ENCODE results near the gene THAP12. TPM values are rescaled to one million over a fixed set of nuclear protein-coding genes. Genes with fewer than 3 reads are reported as not detected.

THAP12 gene
- total and polyA plus RNA-seq, 10 of the 15 experiments (the other 5 are each of a cell fraction or from before 2014, with no cell fraction given) = 12.6 to 45.6 (median 22.3) TPM

DNA sequence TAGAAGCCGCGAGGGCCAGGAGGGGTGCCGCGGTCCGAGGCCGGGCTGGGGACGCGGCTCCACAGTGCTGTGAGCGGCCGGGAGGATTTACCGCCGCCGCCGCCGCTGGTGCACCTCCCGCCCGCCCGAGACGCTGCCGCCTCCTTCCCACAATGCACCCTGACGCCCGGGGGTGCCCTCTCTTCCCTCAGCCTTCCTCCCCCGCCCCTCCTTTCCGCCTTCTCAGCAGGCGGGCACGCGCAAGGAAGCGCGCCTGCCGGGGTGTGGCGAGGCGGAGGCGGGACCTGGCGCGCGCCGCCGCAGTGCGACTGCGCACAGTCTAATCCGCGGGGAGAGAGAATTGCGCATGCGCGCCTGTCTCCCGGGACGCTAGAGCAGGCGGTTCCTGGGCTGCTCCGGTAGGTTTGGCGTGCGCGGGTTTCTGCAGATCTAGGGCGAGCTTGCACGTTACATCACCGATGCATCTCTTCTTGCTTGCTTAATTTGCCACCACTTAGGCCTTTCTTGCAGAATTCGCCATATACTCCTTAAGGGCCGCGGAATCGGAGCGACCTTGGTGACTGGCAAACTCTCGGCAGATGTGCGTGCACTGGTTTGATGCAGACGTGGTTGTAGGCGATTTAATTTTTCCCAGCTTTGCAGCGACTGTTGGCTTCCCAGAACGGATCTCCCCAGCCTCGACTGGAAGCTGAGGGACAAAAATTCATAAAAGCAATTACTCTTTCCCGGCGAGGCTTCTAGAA lies at the start of gene THAP12, which contains the start of gene GVQW3 (continued):
- TF ChIP-seq HDGF (IDR thresholded peaks at IDR 0.05) (peak; percentile 51; the same call in 1 of the 2 replicates), NBN (IDR thresholded peaks at IDR 0.05) (peak; percentile 58; the same call in 1 of the 2 replicates), FOXK2 (IDR thresholded peaks at IDR 0.05) (no peak), CBFB (IDR thresholded peaks at IDR 0.05; ENCODE audit: low read depth) (peak; percentile 20; the same call in 1 of the 2 replicates), ZZZ3 (IDR thresholded peaks at IDR 0.05; ENCODE audit: control insufficient read depth, insufficient read length, low read depth) (no peak), BMI1 (IDR thresholded peaks at IDR 0.05; ENCODE audit: borderline replicate concordance) (no peak), MYB (IDR thresholded peaks at IDR 0.05; ENCODE audit: borderline replicate concordance, low read depth, low read length) (no peak), SP1 (IDR thresholded peaks at IDR 0.05; ENCODE audit: low read depth, low read length) (no peak), WRNIP1 (IDR thresholded peaks at IDR 0.05; ENCODE audit: borderline replicate concordance, low read depth, low read length) (no peak), ZNF622 (IDR thresholded peaks at IDR 0.05) (no peak)
- TF ChIP-seq, protein P1, sequence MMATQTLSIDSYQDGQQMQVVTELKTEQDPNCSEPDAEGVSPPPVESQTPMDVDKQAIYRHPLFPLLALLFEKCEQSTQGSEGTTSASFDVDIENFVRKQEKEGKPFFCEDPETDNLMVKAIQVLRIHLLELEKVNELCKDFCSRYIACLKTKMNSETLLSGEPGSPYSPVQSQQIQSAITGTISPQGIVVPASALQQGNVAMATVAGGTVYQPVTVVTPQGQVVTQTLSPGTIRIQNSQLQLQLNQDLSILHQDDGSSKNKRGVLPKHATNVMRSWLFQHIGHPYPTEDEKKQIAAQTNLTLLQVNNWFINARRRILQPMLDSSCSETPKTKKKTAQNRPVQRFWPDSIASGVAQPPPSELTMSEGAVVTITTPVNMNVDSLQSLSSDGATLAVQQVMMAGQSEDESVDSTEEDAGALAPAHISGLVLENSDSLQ (IDR thresholded peaks at IDR 0.05) = 0 out of 2 replicates have a peak, but pooled peaks have one; percentile 13
- TF ChIP-seq, protein P2, sequence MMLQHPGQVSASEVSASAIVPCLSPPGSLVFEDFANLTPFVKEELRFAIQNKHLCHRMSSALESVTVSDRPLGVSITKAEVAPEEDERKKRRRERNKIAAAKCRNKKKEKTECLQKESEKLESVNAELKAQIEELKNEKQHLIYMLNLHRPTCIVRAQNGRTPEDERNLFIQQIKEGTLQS (IDR thresholded peaks at IDR 0.05; ENCODE audit: borderline replicate concordance, extremely low read depth, low read depth, low read length) = no peak
- TF ChIP-seq, protein P3, sequence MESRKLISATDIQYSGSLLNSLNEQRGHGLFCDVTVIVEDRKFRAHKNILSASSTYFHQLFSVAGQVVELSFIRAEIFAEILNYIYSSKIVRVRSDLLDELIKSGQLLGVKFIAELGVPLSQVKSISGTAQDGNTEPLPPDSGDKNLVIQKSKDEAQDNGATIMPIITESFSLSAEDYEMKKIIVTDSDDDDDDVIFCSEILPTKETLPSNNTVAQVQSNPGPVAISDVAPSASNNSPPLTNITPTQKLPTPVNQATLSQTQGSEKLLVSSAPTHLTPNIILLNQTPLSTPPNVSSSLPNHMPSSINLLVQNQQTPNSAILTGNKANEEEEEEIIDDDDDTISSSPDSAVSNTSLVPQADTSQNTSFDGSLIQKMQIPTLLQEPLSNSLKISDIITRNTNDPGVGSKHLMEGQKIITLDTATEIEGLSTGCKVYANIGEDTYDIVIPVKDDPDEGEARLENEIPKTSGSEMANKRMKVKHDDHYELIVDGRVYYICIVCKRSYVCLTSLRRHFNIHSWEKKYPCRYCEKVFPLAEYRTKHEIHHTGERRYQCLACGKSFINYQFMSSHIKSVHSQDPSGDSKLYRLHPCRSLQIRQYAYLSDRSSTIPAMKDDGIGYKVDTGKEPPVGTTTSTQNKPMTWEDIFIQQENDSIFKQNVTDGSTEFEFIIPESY (IDR thresholded peaks at IDR 0.05) = no peak
- TF ChIP-seq, protein P4, sequence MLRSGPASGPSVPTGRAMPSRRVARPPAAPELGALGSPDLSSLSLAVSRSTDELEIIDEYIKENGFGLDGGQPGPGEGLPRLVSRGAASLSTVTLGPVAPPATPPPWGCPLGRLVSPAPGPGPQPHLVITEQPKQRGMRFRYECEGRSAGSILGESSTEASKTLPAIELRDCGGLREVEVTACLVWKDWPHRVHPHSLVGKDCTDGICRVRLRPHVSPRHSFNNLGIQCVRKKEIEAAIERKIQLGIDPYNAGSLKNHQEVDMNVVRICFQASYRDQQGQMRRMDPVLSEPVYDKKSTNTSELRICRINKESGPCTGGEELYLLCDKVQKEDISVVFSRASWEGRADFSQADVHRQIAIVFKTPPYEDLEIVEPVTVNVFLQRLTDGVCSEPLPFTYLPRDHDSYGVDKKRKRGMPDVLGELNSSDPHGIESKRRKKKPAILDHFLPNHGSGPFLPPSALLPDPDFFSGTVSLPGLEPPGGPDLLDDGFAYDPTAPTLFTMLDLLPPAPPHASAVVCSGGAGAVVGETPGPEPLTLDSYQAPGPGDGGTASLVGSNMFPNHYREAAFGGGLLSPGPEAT (IDR thresholded peaks at IDR 0.05; ENCODE audit: low read depth) = no peak
- TF ChIP-seq, protein P5, sequence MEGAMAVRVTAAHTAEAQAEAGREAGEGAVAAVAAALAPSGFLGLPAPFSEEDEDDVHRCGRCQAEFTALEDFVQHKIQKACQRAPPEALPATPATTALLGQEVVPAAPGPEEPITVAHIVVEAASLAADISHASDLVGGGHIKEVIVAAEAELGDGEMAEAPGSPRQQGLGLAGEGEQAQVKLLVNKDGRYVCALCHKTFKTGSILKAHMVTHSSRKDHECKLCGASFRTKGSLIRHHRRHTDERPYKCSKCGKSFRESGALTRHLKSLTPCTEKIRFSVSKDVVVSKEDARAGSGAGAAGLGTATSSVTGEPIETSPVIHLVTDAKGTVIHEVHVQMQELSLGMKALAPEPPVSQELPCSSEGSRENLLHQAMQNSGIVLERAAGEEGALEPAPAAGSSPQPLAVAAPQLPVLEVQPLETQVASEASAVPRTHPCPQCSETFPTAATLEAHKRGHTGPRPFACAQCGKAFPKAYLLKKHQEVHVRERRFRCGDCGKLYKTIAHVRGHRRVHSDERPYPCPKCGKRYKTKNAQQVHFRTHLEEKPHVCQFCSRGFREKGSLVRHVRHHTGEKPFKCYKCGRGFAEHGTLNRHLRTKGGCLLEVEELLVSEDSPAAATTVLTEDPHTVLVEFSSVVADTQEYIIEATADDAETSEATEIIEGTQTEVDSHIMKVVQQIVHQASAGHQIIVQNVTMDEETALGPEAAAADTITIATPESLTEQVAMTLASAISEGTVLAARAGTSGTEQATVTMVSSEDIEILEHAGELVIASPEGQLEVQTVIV (IDR thresholded peaks at IDR 0.05; ENCODE audit: borderline replicate concordance, partially characterized antibody) = no peak
- TF ChIP-seq, protein P6, sequence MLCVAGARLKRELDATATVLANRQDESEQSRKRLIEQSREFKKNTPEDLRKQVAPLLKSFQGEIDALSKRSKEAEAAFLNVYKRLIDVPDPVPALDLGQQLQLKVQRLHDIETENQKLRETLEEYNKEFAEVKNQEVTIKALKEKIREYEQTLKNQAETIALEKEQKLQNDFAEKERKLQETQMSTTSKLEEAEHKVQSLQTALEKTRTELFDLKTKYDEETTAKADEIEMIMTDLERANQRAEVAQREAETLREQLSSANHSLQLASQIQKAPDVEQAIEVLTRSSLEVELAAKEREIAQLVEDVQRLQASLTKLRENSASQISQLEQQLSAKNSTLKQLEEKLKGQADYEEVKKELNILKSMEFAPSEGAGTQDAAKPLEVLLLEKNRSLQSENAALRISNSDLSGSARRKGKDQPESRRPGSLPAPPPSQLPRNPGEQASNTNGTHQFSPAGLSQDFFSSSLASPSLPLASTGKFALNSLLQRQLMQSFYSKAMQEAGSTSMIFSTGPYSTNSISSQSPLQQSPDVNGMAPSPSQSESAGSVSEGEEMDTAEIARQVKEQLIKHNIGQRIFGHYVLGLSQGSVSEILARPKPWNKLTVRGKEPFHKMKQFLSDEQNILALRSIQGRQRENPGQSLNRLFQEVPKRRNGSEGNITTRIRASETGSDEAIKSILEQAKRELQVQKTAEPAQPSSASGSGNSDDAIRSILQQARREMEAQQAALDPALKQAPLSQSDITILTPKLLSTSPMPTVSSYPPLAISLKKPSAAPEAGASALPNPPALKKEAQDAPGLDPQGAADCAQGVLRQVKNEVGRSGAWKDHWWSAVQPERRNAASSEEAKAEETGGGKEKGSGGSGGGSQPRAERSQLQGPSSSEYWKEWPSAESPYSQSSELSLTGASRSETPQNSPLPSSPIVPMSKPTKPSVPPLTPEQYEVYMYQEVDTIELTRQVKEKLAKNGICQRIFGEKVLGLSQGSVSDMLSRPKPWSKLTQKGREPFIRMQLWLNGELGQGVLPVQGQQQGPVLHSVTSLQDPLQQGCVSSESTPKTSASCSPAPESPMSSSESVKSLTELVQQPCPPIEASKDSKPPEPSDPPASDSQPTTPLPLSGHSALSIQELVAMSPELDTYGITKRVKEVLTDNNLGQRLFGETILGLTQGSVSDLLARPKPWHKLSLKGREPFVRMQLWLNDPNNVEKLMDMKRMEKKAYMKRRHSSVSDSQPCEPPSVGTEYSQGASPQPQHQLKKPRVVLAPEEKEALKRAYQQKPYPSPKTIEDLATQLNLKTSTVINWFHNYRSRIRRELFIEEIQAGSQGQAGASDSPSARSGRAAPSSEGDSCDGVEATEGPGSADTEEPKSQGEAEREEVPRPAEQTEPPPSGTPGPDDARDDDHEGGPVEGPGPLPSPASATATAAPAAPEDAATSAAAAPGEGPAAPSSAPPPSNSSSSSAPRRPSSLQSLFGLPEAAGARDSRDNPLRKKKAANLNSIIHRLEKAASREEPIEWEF (IDR thresholded peaks at IDR 0.05; ENCODE audit: insufficient replicate concordance, low read depth, low read length) = no peak

Data from GM12878 (cell line).